Breast epithelium (tissue), 3 donors: ENCODE results near the gene MX1.

Source experiments
- CTCF ChIP-seq, 3 donors: fragments of 450-650 bp; IDR thresholded peaks; one replicate each; pipeline ENCODE4 v1.5.1; 2016 to 2017; ENCODE audit warnings: antibody characterized with exemption in 3 of 3, mild to moderate bottlenecking in 3 of 3, moderate library complexity in 3 of 3
- POLR2A ChIP-seq: fragments of 450-650 bp; IDR thresholded peaks from one replicate; pipeline ENCODE4 v1.6.1; 2016; ENCODE audit warnings: antibody characterized with exemption, mild to moderate bottlenecking, moderate library complexity
- POLR2AphosphoS5 ChIP-seq, 3 donors: sonication (generic); formaldehyde crosslinking; IDR thresholded peaks; one replicate each; pipeline ENCODE4 v1.6.1; 2017; ENCODE audit warnings: antibody characterized with exemption in 3 of 3

DNA sequence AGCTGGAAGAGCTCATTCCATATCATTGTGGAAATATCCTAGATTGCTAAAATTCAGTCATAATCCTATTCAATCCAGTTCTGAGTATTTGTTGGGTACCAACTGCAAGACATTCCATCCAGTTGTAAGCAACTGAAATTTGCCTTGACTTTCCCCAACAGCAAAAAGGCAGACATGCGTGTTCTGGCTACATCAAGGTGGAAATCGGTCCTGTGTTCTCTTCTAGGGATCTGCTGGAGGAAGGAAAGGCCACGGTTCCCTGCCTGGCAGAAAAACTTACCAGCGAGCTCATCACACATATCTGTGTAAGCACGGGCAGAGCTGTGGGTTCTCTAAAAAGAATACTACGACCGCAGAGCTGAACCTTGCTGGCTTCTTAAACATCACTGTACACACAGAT, 17.5 kb downstream of the MX1 start:
- no peak for TF ChIP-seq CTCF (IDR thresholded peaks at IDR 0.05)
- no peak for TF ChIP-seq POLR2A
- no peak for TF ChIP-seq POLR2AphosphoS5 (IDR thresholded peaks at IDR 0.05)
